Mononuclear cell (primary cell): ENCODE measurements around the gene RALBP1. TPM values are rescaled to one million over a fixed set of nuclear protein-coding genes. Genes with fewer than 3 reads are reported as not detected.
"Not testable (repeated sequence)": the region's sequence is repeated elsewhere in the genome, so short reads cannot be mapped to it uniquely, and the experiment has no call there.

Source experiments
- H3K27me3 ChIP-seq: 2 replicates; pipeline ENCODE4 v1.6.0; 2011; ENCODE audit warnings: low read length, control low read depth; ENCODE audit not compliant: insufficient read depth
- H3K4me1 ChIP-seq: 2 replicates; pipeline ENCODE4 v1.5.1; 2011; ENCODE audit warnings: mild to moderate bottlenecking, low read length, control low read depth; ENCODE audit not compliant: insufficient read depth
- H3K4me3 ChIP-seq: 2 replicates; pipeline ENCODE4 v1.5.1; 2011; ENCODE audit warnings: mild to moderate bottlenecking, low read length, moderate library complexity
- H3K9me3 ChIP-seq: 2 replicates; pipeline ENCODE4 v1.5.1; 2011; ENCODE audit warnings: low read depth, mild to moderate bottlenecking, control low read depth, low read length
- total RNA-seq: library from RNA; depleted of rRNA; stranded (reverse); fragments of >200 nt; gene quantifications from one replicate; pipeline ENCODE4 v1.2.3, GENCODE V29; 2012

The RALBP1 gene
- total RNA-seq, 1 donor = 15.6 TPM

DNA sequence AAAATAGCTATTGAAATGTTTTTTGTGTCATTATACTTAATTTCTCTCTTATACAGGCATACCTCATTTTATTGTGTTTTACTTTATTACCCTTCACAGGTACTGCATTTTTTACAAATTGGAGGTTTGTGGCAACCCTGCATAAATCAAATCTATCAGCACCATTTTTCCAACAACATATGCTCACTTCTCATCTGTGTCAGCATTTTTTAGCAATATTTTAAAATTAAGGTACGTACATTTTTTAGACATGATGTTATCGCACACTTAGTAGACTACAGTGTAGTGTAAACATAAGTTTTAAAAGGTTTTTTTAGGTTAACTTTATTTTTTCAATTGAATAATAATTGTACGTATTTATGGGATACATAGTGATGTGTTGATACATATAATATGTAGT is 30.8 kb upstream of the RALBP1 start:
- H3K27me3 ChIP-seq = no peaks in the 10 kb centered on the region
- H3K4me1 ChIP-seq = no peaks in the 10 kb centered on the region
- no peak overlapping the region for H3K4me3 ChIP-seq
- no peaks in the 10 kb centered on the region for H3K9me3 ChIP-seq

DNA sequence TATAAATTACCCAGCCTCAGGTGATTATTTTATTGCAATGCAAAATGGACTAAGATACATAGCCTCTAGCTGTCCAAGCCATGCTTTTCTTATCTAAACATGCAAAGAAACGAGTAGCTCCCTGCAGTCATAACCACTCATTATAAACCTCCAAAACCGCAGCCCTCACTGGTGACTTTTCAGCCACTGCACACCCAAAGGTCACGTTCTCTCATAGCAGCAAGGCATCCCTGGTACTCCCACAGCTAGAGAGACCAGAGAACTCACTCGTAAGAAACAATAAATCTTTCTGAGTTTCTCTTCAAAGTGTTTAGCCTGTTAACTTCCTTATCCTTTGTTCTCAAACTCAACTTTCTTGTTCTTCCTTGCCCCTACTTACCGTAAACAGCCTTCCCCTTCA is 28.5 kb upstream of the RALBP1 start:
- H3K27me3 ChIP-seq = no peaks in the 10 kb centered on the region
- no peaks in the 10 kb centered on the region for H3K4me1 ChIP-seq
- H3K9me3 ChIP-seq = no peaks in the 10 kb centered on the region
- no peak overlapping the region for H3K4me3 ChIP-seq

DNA sequence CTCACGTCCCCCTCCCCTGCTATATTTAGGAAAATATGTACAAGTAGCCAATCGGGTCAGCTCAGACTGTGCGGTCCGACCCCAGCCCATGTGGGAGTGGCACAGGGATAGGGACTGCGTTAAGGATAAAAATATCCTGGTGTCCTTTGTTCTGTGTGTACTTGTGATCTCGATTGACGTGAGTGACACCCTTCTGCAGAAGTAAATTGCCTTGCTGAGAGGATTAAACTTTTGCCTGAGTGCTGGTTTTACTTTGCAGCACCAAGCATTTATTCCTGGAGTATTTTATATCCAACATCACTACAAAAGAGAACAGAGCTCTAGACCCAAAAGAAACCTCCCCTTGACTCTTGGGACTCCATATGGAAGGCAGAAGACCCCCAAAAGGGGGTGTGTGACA is 28.0 kb upstream of the RALBP1 start:
- no peaks in the 10 kb centered on the region for H3K27me3 ChIP-seq
- H3K4me1 ChIP-seq = no peaks in the 10 kb centered on the region
- no peaks in the 10 kb centered on the region for H3K9me3 ChIP-seq
- H3K4me3 ChIP-seq = no peak overlapping the region

DNA sequence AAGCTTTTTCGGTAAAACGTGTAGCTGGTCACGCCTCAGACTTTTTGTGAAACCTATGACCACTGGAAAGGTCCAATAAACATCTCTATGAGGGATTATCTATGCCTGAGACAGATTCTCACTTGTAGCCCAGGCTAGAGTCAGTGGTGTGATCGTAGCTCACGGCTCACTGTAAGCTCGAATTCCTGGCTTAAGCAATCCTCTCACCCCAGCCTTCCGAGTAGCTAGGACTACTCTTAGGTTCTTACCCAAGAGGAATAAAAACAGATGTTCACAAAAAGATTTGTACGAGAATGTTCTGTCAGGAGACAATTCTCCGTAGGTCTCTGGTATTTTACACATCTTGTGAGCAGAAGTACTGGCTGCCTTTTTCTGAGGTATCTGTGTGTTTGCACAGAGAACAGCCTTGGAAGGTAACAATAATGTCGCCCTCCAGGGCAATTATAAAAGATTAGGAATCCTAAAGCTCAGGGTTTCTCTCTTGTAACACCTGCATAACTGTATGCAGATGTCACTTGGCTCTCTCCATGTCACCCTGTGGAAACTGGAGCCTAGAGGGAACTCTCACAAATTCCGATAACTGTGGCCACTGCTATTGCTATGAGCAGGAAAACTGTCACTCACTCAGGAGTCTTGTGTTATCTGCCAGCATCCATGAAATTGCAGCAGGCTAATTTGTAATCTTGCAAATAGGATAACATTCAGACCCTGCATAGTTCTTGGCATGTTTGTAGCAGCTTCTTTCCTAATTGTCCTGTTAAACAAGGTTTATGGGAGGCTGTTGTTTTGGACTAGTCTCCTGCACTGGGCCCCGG is 25.5 kb upstream of the RALBP1 start:
- Histone ChIP-seq H3K9me3 (no peaks in the 10 kb centered on the region), H3K4me3 (no peak overlapping the region)

GRCh38 chr18:9450920-9451319 is 24.4 kb upstream of the RALBP1 start:
- not testable (repeated sequence) for H3K9me3 ChIP-seq, H3K4me1 ChIP-seq, H3K4me3 ChIP-seq, H3K27me3 ChIP-seq

More for the DNA sequence above, 25.5 kb upstream of the RALBP1 start:
- Histone ChIP-seq H3K4me1 (no peaks in the 10 kb centered on the region), H3K27me3 (no peaks in the 10 kb centered on the region)

DNA sequence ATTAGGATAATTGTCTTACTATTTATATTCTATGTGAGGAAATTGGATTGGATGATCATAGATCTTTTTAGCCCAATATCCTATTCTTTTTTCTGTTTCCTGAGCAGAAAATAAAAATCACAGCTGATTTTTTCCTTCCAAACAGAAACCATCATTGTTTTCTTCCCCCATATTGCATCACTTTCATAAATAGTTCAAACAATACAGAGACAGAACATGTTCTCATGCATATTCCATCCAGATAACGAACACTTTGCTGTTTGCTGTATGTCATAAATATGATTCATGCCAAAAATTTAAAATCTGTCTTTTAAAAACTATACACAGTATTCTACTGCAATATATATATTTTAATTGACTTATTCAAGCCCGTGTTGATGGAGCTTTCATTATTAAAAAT is 22.0 kb upstream of the RALBP1 start:
- Histone ChIP-seq H3K9me3 (peaks cover 19% of the 10 kb centered on the region), H3K4me3 (no peak overlapping the region), H3K27me3 (no peaks in the 10 kb centered on the region), H3K4me1 (no peaks in the 10 kb centered on the region)

GRCh38 chr18:9454061-9454703 is 21.1 kb upstream of the RALBP1 start:
- Histone ChIP-seq H3K4me3 (no peak overlapping the region), H3K27me3 (no peaks in the 10 kb centered on the region), H3K4me1 (no peaks in the 10 kb centered on the region), H3K9me3 (peaks cover 19% of the 10 kb centered on the region)

DNA sequence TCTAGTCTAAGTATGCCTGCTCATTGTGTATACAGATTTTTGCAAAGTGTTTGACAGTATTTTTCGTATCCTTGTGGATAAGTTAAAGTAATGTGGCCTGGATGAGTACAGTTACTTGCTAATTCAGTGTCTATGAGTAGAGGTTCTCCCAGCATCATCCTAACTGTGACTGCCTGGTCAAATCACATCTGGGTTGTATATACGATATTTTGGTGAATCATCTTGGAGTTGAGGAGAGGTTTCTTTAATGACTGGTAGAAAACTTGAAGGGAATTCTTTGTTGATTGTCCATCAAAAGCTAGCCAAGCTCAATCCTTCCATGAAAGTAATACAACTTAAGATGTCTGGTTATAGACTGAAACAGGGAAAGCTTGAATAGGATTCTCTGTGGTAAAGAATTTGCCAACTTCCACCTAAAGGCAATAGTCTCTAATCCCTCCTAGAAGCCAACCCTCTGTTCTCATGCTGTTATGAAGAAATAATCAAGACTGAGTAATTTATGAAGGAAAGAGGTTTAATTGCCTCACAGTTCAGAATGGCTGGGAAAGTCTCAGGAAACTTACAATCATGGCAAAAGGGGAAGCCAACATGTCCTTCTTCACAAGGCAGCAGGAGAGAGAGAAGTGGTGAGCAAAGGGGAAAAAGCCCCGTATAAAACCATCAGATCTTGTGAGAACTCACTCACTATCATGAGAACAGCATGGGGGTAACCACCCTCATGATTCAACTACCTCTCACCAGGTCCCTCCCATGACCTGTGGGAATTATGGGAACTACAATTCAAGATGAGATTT is 19.4 kb upstream of the RALBP1 start:
- Histone ChIP-seq H3K27me3 (no peaks in the 10 kb centered on the region), H3K9me3 (peaks cover 19% of the 10 kb centered on the region), H3K4me1 (no peaks in the 10 kb centered on the region), H3K4me3 (no peak overlapping the region)

DNA sequence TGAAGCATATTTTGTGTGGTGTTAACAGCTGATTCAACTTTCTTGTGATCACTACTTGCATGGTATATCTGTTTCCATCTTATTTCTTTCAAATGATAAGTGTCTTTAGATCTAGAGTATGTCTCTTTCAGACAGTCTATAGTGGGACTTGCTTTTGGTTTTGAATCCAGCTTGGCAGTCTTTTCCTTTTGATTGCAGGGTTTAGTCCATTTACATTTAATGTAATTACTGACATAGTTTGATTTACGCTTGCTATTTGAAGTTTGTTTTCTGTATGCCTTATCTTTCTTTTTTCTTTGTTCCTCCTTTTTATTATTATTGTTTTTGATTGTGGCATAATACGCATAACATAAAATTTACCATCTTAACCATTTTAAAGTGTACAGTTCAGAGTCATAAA is 9.2 kb upstream of the RALBP1 start:
- Histone ChIP-seq H3K27me3 (no peaks in the 10 kb centered on the region), H3K9me3 (peaks cover 17% of the 10 kb centered on the region), H3K4me1 (no peaks in the 10 kb centered on the region), H3K4me3 (no peak overlapping the region)

DNA sequence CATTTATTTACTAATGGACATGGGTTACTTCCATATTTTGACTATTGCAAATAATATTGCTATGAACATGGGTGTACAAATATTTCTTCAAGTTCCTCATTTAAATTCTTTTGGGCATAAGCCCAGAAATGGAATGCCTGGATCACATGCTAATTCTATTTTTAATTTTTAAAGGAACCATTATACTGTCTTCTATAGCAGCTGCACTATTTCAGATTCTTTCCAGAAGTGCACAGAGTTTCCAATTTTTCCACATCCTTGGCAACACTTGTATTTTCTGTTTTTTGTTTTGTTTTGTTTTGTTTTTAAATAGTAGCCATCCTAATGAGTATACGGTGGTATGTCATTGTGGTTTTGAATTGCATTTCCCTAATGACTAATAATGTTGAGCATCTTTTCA is 8.5 kb upstream of the RALBP1 start:
- no peak overlapping the region for H3K4me3 ChIP-seq
- H3K4me1 ChIP-seq = no peaks in the 10 kb centered on the region
- H3K27me3 ChIP-seq = no peaks in the 10 kb centered on the region
- H3K9me3 ChIP-seq = peaks cover 17% of the 10 kb centered on the region

DNA sequence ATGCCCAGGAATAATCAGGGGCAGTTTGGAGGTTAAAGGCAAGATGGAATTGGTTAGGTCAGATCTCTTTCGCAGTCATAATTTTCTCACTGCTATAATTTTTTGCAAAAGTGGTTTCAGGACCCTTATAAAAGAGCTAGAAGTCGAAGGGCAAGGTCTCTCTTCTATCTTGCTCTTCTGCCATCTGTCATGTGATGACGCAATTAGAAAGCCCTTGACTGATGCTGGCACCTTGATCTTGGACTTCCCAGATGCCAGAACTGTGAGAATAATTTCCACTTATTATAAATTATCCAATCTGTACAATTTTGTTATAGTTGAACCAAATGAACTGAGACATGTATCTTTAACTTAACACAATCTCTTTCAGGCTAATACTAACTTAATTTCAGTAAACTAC is 6.3 kb upstream of the RALBP1 start:
- Histone ChIP-seq H3K27me3 (peaks cover 5% of the 10 kb centered on the region), H3K4me3 (no peak overlapping the region), H3K9me3 (peaks cover 17% of the 10 kb centered on the region), H3K4me1 (no peaks in the 10 kb centered on the region)

DNA sequence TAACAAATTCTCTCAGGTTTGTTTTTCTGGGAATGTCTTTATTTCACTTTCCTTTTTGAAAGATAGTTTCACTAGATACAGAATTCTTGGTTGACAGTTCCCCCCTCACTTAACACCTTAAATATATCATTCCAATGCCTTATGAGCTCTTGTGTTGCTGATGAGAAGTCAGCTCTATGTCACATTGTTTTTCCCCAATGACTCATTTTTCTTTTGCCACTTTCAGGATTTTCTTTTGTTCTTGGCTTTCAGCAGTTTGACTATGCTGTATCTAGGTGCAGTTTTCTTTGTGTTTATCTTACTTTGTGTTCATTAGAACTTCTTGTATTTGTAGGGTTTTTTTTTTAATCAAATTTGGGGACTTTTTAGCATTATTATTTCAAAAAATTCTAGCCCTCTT is 5.6 kb upstream of the RALBP1 start:
- Histone ChIP-seq H3K9me3 (peaks cover 17% of the 10 kb centered on the region), H3K27me3 (peaks cover 5% of the 10 kb centered on the region), H3K4me3 (no peak overlapping the region), H3K4me1 (peaks cover 6% of the 10 kb centered on the region)

DNA sequence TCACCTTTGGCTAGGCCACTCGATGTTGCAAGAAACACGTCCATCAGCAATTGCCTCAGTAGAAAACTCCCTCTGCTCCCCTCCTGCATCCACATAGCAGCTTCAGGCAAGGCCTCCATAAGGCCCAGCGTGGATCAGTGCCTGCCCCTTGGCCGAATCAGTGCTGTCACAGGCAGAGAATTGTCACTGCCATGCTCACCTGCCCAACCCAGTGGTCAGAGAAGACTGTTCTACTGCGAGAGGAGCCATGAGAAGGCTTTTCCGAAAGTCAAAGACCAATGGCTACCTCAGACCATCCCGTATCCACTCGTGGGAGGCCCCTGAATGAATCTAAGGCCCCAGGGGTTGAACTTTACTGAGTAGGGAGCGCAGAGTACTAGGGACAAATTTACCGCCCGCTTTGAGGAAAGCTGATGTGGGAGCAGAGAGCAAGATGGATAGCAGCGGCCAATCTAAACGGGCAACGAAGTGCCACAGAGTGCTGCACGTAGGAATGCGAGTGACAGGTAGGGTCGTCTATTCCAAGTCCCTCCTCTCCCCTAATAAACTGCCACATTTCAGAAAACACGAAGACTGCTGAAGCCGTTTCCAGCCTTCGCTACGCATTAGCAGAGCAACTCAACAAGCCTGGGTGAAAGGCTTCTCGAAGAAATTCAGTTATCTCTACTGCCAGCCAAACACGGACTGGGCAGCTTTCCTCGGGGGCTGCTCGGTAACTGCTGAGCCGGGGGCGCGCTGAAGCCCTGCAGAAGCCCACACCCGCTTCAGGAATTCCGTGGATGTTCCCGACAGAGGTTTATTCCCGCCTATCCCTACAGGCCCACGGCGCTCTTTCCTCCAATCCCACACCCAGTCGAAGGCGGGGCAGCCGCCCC is 968 bp upstream of the RALBP1 start:
- no peaks in the 10 kb centered on the region for H3K9me3 ChIP-seq
- H3K27me3 ChIP-seq = peaks cover 5% of the 10 kb centered on the region
- peaks cover 15% of the 10 kb centered on the region for H3K4me1 ChIP-seq
- peak overlapping the region; percentile 90 for H3K4me3 ChIP-seq

GRCh38 chr18:9475643-9476591 is 604 bp downstream of the RALBP1 start:
- Histone ChIP-seq H3K27me3 (peaks cover 5% of the 10 kb centered on the region), H3K4me1 (peaks cover 15% of the 10 kb centered on the region), H3K9me3 (no peaks in the 10 kb centered on the region), H3K4me3 (peak overlapping the region; percentile 90)
